ENCODE measurements around the gene UBAC1.

Gene UBAC1

DNA sequence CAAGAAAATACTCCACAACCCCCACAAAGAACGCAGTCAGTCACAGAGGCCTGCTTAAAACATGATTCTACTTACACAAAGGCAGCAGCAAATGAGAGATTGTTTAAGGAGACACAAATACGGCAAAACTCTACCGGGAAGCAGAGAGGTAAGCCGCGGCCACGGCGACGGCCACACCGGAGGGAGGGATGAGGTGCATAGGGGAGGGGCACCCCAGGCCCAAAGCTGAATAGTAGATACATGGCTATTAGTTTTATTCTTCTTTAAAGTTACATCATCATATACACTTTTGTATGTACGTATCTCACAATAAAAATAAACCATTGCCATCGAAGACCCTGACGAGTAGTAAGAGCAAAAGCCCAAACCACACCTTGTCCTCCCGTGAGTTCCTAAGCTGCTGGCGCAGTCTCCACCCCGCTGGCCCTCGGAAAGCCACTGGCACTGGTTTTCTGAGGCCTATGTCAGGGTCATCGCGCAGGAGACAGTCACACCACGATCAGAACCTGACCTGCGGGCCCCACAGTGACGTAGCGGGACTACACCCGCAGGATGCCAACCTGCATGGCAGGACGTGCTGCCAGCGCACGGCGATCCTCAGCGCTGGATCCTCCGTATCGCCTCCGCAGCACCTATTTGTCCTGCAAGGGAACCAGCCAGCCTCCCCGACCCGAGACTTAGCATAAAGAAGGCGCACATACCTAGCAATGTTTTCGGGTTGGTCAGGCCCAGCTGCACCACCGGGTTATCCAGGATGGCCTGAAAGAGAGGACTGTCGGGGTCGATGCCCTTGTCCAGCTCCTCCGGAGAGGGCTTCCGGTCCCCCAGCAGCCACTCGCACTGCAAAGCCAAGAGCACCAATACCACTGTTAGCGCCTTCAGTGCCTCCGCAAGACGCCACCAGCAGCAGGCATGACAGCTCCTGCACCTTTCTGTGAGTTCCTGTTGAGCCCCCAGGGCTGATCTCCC lies 23.4 kb downstream of the UBAC1 start:
- no peak overlapping the region for H3K4me3 ChIP-seq (ENCODE audit: low read depth, low read length)
- DNase-seq (ENCODE audit: low read depth) = no peak
- TF ChIP-seq POLR2A (IDR thresholded peaks at IDR 0.05; ENCODE audit: extremely low read depth, insufficient read length) = no peak
- no peak for TF ChIP-seq MYC (IDR thresholded peaks at IDR 0.05; ENCODE audit: low read depth, low read length)
- no peak for TF ChIP-seq MAX (IDR thresholded peaks at IDR 0.05; ENCODE audit: low read depth, low read length)
- no peak for TF ChIP-seq CTCF (IDR thresholded peaks at IDR 0.05; ENCODE audit: low read depth, low read length)

DNA sequence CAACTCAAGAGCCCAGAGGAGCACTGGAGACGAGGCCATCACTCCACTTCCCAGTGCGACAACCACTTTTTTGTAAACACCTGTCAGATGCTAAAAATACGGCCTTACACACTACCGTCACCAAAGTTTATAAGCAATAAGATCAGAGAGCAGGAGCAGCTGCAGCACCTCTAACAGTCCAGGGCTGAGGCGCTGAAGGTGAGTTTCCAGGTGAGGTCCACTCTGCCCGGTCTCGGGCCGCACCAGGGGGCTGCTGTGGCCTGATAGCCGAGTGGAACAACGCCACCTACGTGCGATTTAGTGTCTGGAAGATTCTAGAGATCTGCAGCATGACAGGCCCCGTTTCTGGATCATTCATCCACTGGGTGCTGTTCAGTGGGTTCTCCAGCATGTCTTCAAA lies 28.1 kb downstream of the UBAC1 start:
- TF ChIP-seq MAX (IDR thresholded peaks at IDR 0.05; ENCODE audit: low read depth, low read length) (no peak), POLR2A (IDR thresholded peaks at IDR 0.05; ENCODE audit: extremely low read depth, insufficient read length) (no peak), MYC (IDR thresholded peaks at IDR 0.05; ENCODE audit: low read depth, low read length) (no peak), CTCF (IDR thresholded peaks at IDR 0.05; ENCODE audit: low read depth, low read length) (no peak)
- no peak overlapping the region for H3K4me3 ChIP-seq (ENCODE audit: low read depth, low read length)
- no peak for DNase-seq (ENCODE audit: low read depth)

DNA sequence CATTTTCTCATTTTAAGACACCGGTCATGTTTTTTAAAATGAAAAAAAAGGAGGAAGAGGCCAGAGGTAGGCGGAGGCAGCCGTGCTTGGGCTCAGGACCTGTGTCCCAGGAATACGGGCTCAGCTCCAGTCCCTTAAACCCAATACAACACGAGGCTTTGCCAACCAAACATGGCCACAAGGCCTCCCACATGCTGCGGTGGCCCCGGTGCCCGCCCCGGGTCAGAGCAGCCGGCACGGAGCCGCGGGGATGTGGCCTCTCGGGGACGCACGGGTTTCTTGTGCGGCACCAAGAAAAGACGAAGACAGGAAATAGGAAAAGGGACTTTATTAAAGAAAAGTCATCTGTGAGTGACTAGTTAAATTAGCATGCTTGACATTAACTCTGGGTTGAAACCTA lies 28.5 kb downstream of the UBAC1 start:
- TF ChIP-seq MYC (IDR thresholded peaks at IDR 0.05; ENCODE audit: low read depth, low read length) (no peak), CTCF (IDR thresholded peaks at IDR 0.05; ENCODE audit: low read depth, low read length) (no peak), POLR2A (IDR thresholded peaks at IDR 0.05; ENCODE audit: extremely low read depth, insufficient read length) (no peak), MAX (IDR thresholded peaks at IDR 0.05; ENCODE audit: low read depth, low read length) (no peak)
- H3K4me3 ChIP-seq (ENCODE audit: low read depth, low read length) = no peak overlapping the region
- no peak for DNase-seq (ENCODE audit: low read depth)

- TF ChIP-seq POLR2A (IDR thresholded peaks at IDR 0.05; ENCODE audit: extremely low read depth, insufficient read length) (no peak), CTCF (IDR thresholded peaks at IDR 0.05; ENCODE audit: low read depth, low read length) (no peak), MAX (IDR thresholded peaks at IDR 0.05; ENCODE audit: low read depth, low read length) (no peak), MYC (IDR thresholded peaks at IDR 0.05; ENCODE audit: low read depth, low read length) (no peak)
- no peak overlapping the region for H3K4me3 ChIP-seq (ENCODE audit: low read depth, low read length)
- no peak for DNase-seq (ENCODE audit: low read depth)
These were observed 29.8 kb downstream of the UBAC1 start for GRCh38 chr9:135931349-135931820.

DNA sequence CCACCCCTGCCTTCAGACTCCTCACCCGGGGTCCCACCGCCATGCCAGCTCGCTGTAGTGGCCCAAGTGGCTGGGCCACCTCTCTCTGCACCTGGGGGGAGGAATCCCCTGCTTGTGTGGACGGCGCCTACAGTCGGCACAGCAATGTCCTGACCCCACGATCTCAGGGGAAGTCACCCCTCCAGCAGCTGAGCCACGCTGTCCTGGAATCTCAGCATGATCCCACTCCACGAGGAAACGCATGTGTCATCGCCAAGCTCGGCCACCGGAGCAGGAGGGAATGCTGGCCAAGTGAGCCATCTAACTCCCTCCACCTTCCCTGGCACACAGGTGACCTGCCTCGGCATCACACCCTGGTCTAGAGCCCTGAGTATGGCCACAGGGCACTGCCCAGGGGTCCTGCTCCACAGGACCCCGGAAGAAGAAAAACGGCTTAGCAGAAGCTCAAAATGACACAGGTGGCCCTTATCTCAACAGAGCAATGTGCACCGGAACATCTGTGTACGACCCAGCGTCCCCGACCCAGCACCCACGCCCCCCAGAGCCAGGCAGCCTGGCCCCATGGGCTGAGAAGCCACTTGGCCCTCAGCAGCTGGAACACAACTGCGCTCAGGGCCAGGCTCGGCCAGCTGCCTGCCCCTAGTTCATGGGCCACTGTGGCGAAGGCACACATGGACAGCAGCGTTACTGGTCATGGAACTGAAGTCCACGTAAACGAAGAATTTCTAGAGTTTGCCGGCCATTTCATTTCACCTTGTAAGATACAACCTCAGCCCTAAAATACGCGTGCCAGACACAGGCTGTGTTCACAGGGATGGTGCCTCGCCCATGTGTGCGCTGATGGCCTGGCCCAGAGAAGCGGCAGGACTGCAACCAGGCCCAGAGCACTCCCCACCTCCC lies 30.5 kb downstream of the UBAC1 start:
- DNase-seq (ENCODE audit: low read depth) = no peak
- no peak overlapping the region for H3K4me3 ChIP-seq (ENCODE audit: low read depth, low read length)
- TF ChIP-seq MYC (IDR thresholded peaks at IDR 0.05; ENCODE audit: low read depth, low read length) (no peak), POLR2A (IDR thresholded peaks at IDR 0.05; ENCODE audit: extremely low read depth, insufficient read length) (no peak), CTCF (IDR thresholded peaks at IDR 0.05; ENCODE audit: low read depth, low read length) (no peak), MAX (IDR thresholded peaks at IDR 0.05; ENCODE audit: low read depth, low read length) (no peak)
